ENCODE measurements around the gene LPP. TPM values are rescaled to one million over a fixed set of nuclear protein-coding genes. Genes with fewer than 3 reads are reported as not detected.

LPP gene
- total RNA-seq, 1 donor from 2014 or later = 218 TPM

DNA sequence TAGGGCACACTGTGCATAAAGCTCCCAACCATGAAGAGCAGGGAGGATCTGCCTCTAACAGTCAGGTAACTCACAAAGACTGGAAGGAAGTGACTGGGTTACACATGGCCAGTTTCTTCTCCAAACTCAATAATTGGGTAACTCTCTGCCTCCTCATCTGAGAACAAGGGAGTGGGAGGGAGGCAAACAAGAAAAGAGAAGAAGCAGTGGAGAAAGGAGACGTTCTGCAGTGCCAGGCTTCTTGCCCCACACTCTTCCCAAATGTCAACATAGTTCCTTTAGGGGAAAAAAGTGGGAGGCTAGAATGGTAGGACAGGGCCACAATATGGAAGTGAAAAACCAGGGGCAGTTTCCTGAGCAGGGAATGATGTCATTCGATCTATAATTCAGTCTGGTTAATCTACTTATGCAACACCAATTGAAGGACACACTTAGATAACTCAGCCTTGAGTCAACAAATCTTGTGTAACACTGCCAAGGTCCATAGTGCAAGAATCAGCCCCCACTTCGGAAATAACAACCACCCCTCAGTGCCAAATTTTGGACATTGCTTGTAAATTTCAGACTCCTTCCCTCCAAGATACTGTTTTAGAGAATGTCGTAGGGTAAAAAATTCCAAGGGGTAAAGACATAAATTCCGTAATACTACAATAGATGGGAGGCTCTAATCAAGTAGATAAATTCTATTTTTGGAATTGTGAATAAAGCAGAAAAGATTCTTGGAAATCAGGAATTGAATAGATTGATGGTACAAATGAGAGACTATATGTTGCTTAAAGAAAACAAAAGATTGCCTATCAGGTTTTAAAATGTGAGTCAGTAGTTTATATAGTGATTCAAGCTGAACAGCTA is 143.0 kb downstream of the LPP start:
- Histone ChIP-seq H3K27me3 (ENCODE audit: control insufficient read depth, insufficient read depth, low read length) (no peaks in the 10 kb centered on the region), H3K4me3 (ENCODE audit: low read depth, low read length) (no peak overlapping the region), H3K36me3 (ENCODE audit: control insufficient read depth, insufficient read depth, low read length) (no peaks in the 10 kb centered on the region)
- TF ChIP-seq, protein P1, sequence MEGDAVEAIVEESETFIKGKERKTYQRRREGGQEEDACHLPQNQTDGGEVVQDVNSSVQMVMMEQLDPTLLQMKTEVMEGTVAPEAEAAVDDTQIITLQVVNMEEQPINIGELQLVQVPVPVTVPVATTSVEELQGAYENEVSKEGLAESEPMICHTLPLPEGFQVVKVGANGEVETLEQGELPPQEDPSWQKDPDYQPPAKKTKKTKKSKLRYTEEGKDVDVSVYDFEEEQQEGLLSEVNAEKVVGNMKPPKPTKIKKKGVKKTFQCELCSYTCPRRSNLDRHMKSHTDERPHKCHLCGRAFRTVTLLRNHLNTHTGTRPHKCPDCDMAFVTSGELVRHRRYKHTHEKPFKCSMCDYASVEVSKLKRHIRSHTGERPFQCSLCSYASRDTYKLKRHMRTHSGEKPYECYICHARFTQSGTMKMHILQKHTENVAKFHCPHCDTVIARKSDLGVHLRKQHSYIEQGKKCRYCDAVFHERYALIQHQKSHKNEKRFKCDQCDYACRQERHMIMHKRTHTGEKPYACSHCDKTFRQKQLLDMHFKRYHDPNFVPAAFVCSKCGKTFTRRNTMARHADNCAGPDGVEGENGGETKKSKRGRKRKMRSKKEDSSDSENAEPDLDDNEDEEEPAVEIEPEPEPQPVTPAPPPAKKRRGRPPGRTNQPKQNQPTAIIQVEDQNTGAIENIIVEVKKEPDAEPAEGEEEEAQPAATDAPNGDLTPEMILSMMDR (IDR thresholded peaks at IDR 0.05; ENCODE audit: insufficient read depth, low read length, poor library complexity, severe bottlenecking) = no peak
- DNase-seq (ENCODE audit: low read depth) = peak; percentile 62

DNA sequence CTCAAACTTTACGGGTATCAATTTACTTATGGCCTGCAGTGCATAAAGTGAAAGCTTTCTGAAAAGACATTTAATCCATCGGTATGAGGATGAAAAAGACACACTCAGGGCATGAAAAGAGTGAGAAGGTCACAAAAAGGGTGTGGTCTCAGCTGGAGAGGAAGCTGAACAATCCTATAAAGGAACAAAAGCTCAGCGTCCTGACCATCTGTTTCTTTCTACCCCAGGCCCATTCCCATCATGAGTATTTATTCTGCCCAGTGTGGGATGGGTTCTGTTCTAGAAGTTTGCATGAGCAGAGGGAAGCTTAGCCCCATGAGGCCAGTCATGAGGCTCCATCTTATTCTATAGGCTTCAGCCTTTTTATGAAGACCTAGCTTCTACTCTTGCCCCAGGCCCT is 144.6 kb downstream of the LPP start:
- no peak overlapping the region for H3K4me3 ChIP-seq (ENCODE audit: low read depth, low read length)
- TF ChIP-seq, protein P1 (IDR thresholded peaks at IDR 0.05; ENCODE audit: insufficient read depth, low read length, poor library complexity, severe bottlenecking) = no peak
- DNase-seq (ENCODE audit: low read depth) = no peak
- no peaks in the 10 kb centered on the region for H3K27me3 ChIP-seq (ENCODE audit: control insufficient read depth, insufficient read depth, low read length)
- no peaks in the 10 kb centered on the region for H3K36me3 ChIP-seq (ENCODE audit: control insufficient read depth, insufficient read depth, low read length)

DNA sequence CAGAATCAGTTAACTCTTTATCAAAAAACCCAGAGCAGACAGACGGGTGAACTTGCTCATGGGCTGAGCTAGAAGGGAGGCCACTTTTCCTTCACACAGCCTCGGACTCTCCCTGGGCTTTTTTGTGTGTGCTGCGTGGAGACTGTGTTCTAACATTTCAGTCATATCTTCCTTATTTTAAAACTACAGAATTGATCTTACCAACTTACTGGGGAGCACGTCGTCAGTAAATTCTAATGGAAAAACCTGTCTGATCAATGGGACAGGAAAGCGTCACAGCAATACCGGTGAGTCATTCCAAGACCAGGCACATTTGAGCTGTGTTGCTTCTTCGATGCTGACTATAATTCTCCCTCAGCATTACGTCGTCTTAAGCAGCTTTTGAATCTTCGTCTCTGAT is 145.1 kb downstream of the LPP start:
- Histone ChIP-seq H3K4me3 (ENCODE audit: low read depth, low read length) (no peak overlapping the region), H3K36me3 (ENCODE audit: control insufficient read depth, insufficient read depth, low read length) (no peaks in the 10 kb centered on the region), H3K27me3 (ENCODE audit: control insufficient read depth, insufficient read depth, low read length) (no peaks in the 10 kb centered on the region)
- DNase-seq (ENCODE audit: low read depth) = no peak
- TF ChIP-seq, protein P1 (IDR thresholded peaks at IDR 0.05; ENCODE audit: insufficient read depth, low read length, poor library complexity, severe bottlenecking) = no peak

DNA sequence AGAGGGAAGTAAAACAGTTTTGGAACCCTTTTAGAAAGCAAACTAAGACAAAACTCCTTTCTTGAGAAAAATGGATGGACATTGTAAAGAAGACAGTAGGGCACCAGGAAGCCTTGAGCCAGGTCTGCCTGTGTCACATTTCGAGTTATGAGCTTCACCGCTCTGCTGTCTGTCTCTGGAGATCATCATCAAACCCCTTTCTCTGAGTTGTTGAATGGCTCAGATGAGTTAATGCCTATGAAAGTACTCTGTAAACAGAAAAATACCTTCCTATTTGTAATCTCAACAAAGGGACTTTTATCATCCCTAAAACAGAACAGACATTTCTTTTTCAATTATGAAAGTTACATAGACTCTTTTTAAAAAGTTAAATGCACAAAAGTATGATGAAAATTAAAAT is 145.8 kb downstream of the LPP start:
- no peak for DNase-seq (ENCODE audit: low read depth)
- TF ChIP-seq, protein P1 (IDR thresholded peaks at IDR 0.05; ENCODE audit: insufficient read depth, low read length, poor library complexity, severe bottlenecking) = no peak
- no peaks in the 10 kb centered on the region for H3K36me3 ChIP-seq (ENCODE audit: control insufficient read depth, insufficient read depth, low read length)
- H3K4me3 ChIP-seq (ENCODE audit: low read depth, low read length) = no peak overlapping the region
- H3K27me3 ChIP-seq (ENCODE audit: control insufficient read depth, insufficient read depth, low read length) = no peaks in the 10 kb centered on the region

DNA sequence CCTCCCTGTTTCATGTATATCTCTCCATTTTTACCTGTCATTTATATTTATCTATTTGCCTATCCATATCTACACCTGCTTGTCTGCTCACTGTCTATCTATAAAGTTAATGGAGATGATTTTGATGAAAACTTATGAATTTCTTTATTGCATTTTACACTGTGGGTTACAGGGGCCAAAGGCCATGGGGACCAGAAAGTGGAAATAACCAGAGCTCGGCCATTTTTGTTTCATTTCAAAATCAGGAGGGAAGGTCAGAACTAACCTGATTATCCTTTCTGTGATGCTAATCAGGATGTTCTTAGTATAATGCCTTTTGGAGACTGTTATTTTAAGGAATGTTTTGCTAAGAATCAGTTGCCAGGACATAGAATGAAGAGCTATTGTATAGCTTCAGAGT is 147.2 kb downstream of the LPP start:
- Histone ChIP-seq H3K27me3 (ENCODE audit: control insufficient read depth, insufficient read depth, low read length) (no peaks in the 10 kb centered on the region), H3K4me3 (ENCODE audit: low read depth, low read length) (no peak overlapping the region), H3K36me3 (ENCODE audit: control insufficient read depth, insufficient read depth, low read length) (no peaks in the 10 kb centered on the region)
- DNase-seq (ENCODE audit: low read depth) = no peak
- TF ChIP-seq, protein P1 (IDR thresholded peaks at IDR 0.05; ENCODE audit: insufficient read depth, low read length, poor library complexity, severe bottlenecking) = no peak

All from kidney epithelial cell (primary cell).